ENCODE data around the gene TRPM2.

The TRPM2 gene

DNA sequence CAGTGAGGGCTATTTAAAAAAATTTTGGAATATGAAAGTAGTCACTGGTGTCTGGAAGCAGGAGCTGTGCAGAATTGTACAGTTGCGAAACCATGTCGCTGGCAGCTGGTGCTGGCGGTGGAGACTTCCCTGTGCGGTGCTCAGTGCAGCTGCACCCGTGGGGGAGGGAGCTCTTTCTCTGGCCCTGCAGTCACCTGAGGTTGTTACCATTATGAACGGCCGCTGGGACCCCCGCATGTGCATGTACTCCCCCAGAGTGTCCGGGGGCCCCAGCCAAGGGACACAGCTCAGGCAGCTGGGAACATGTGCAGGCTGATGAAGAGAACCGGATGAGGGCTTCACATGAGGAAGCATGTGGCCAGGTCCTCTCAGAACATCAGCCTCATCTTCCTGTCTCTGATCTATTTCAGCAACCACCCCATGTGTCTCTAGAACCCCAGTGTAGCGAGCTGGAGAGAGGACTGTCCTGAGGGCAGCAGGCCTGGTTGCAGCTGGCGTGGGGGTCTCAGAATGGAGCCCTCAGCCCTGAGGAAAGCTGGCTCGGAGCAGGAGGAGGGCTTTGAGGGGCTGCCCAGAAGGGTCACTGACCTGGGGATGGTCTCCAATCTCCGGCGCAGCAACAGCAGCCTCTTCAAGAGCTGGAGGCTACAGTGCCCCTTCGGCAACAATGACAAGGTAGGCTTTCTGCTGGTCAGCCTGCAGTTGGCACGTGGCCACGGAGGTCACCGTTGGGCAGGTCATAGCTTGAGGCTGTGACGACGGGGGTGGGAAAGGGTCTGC lies at the start of gene TRPM2:
TRPM2 (plus strand) TSS at position 431 of the 780 bp plus-strand sequence; CDS start at position 511, 80 bp downstream.
- peak; percentile 49 for DNase-seq (ENCODE audit: low spot score)

DNA sequence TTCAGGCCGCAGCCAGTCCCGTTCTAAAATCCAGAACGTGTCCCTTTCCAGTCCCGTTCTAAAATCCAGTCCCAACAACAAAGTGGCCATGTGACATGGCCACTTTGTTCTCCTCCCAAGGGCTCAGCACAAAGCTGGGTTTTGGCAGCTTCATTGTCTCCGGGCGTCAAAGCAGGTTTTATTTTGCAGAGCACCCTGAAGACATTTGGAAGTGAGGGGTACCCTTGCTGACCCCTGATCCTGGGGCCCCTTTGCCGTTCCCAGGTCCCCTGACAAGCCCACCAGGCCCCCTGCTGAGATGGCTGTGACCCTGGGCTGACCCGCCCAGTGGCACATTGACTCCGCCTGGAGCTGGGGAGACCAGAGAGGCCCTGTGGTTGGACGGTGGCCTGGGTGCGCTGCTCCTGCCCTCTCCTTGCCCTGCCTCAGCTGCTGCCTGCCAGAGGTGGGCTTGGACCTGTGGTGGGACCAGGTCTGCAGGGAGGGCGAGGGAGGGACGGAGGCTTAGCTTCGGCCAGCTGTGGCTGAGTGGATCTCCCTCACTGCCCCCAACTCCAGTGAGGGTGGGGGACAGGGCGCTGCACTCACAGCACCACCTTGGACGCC lies 49.3 kb upstream of the TRPM2 start:
- peak; percentile 70 for DNase-seq (ENCODE audit: low spot score)

DNA sequence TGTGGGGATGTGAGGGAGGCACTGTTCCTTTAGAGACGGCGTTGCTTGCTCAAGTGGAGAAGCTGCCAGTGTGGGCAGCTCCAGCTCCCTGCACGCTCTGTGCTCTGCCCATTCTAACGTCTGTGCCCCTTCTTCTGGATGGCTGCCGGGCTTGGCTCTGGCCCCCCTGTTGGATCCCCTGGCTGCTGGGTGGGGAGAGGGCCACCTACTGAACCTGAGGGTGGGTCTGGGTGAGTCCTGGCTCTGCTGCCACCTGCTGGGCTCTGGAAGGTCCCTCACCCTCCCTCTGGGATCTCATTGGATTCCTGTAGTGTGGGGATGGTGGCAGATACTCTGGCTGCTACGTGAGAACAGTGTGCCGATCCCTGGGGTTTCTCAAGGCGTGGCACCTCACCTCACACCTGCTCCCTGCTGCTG lies 48.5 kb upstream of the TRPM2 start:
- peak; percentile 80 for DNase-seq (ENCODE audit: low spot score)

DNA sequence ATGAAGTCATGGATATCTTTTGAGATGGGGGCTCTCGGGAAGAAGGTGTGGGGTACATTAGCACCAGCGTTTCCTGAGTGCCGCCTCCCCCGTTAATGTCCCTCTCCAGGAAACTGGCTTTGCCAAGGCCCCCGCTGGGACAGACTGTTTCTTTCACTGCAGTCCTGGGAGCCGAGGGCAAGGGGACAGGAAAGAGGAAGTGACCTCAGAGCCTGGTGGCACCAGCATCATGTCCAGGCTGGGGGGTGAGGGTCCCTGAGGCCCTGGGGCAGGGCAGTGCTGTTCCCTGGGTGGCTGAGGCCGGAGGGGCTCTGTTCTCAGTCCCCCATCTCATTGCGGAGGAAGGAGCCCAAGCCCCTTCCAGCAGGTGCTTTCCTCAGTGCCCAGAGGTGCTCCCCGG lies 47.7 kb upstream of the TRPM2 start:
- no peak for DNase-seq (ENCODE audit: low spot score)

DNA sequence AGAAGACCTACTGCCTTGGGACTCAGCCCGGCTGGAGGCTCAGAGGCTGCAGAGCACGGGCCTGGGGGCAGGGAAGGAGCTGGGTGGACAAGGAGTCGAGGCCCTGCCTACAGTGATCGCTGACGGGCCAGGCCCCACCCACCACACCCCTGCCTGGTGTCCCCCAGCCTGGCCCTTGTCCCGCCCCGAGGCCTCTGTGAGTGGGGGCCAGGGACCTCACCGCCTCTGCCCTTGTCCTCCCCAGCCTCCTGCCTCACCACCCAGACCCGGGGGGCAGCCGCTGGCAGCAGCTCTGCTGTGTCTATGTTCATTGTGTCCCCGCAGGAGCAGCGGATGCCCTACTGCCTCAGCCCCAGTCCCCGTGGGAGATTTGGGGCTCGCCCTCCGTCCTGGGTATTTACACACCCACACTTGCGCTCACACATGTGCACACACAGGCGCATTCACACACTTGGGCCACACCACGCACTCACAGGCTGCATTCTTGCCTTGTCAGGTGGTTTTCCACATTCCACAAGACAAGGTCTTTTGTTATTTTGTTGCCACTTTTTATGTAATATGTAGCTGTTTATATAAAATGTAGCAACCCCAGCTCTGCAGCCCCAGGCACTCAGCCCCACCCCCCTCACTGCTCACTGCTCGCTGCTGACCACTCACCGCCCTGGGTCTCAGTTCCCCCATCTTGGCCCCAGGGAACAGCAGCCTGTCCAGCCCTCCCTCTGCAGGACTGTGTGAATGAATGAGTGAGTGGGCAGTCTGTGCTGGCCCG lies 46.3 kb upstream of the TRPM2 start:
- no peak for DNase-seq (ENCODE audit: low spot score)

DNA sequence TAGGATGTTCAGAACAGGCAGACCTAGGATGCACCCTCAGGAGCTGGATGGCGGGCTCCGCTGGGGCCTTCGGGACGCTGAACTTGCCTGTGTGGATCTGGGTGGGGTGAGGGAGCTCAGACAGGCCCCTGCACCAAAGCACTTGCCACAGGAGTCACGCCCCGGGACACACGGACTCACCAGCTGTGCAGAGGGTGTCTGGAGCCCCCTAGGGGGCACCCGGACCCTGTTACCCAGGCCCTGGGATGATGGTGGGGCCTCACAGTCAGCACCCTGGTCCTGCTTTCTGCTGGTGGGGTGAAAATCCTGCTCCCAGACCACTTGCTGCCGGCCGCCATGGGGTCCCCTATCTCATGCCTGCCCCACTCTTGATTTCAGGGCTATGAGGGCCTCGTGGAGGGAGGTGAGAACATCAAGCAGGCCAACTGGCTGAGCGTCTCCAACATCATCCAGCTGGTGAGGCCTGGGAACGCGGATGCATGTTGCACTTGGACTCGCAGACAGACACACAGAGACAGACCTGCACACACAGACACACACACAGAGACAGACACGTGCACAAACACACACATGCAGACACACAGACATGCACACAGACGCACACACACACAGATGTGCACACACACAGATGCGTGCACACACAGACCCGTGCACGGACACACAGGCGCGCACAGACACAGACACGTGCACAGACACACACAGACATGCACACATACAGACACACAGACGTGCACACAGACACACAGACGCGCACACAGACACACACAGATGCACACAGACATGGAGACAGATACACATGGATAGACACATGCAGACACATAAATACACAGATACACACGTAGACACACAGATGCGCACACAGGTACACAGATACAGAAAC lies 42.6 kb upstream of the TRPM2 start:
- DNase-seq (ENCODE audit: low spot score) = no peak

DNA sequence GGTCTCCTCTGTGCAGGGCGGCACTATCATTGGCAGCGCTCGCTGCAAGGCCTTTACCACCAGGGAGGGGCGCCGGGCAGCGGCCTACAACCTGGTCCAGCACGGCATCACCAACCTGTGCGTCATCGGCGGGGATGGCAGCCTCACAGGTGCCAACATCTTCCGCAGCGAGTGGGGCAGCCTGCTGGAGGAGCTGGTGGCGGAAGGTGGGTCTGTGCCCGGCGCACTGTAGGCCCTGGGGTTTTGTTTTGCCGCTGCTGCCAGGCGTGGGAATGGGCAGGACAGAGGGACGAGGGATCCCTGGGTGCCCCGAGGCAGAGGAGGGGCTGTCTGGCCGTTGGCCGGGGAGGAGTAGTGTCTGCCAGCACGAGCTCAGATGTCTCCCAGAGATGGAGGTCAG lies 41.3 kb upstream of the TRPM2 start:
- DNase-seq (ENCODE audit: low spot score) = no peak

DNA sequence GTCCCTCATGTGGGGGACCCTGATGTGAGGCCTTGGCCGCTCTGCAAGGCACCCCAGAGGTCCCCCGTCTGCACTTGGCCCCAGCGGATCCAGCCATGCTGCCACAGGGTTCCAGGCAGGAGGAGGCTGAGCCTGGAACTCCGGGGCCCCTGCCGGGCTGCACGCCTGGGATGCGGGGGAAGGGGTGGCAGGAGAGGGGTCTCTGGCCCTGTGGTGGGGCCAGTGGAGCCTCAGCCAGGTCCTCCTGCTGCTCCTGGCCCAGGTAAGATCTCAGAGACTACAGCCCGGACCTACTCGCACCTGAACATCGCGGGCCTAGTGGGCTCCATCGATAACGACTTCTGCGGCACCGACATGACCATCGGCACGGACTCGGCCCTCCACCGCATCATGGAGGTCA lies 40.7 kb upstream of the TRPM2 start:
- DNase-seq (ENCODE audit: low spot score) = no peak

DNA sequence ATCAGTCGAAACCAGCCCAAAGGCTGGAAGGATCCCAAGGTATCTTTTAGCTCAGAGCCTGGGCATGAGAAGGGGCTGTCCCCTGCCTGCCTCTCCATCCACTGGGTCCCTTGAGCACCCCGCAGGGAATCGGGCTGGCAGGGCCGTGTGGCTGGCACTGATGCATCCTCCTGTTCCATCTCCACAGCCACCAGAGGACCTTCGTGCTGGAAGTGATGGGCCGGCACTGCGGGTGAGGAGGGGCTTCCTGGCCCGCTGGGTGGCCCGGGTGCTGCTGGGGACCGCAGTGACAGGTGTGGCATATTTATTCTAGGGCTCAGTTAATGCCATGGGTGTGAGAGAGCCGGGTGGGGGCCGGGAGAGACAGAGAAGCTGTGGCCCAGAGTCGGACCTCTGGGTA lies 40.0 kb upstream of the TRPM2 start:
- no peak for DNase-seq (ENCODE audit: low spot score)

DNA sequence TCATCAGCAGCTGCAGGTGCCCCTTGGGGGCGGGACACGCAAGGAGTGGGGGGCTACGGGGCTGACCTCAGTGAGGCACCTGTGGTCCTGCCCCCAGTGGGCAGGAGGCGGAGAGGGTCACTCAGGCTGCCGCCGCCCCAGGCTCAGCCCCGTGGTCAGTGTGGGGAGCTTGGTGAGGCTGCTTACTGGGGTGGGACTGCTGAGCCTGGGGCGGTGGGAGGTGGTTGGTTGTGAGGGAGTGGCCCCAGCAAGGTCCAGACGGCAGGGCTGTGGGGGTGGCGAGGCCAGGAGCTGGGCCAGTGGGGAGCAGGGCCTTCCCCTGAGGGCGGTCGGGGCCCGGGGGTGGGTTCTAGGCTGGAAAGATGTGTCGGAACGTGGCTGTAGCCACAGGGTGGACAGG lies 39.3 kb upstream of the TRPM2 start:
- no peak for DNase-seq (ENCODE audit: low spot score)

DNA sequence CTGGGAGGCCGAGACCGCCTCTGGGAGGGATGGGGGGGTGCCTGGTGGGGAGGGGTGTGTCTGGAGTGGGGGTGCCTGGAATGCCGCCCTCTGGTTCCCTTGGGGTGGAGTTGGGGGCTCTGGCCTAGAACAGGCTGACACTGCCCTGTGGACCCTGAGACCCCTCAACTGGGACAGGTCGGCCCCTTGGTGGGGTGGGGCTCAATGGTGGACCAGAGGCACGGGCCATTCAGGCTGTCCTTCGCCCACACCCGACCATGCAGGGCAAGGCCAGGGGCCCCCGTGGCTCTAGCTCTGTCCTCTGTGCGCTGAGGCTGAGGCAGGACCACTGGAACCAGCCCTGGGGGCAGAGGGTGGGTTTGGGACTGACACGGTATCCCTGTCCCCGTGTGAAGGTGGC lies 38.9 kb upstream of the TRPM2 start:
- no peak for DNase-seq (ENCODE audit: low spot score)

DNA sequence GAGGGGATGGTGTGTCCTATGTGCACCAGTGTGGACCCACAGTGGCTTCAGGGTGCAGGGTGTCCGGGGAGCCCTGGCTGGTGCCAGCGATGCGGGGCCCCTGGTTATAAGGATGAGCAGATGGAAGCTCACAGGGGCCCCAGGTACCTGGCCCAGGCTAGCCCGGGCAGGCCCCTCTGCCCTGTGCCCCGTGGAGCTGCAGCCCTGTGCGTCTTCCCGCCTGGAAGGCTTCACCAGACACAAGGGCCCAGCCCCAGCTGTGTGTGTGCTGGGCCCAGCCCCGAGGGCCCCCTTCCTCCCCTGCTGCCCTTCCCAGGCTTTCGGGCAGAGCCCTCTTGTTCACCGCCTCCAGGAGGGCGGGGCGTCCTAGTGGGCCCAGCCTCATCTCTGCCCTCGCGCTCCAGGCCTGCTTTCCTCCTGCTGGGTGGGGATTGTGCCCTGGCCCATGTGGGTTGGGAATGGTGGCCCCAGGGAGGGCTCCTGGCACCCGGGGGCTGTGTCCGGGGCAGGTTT lies 37.7 kb upstream of the TRPM2 start:
- DNase-seq (ENCODE audit: low spot score) = no peak

DNA sequence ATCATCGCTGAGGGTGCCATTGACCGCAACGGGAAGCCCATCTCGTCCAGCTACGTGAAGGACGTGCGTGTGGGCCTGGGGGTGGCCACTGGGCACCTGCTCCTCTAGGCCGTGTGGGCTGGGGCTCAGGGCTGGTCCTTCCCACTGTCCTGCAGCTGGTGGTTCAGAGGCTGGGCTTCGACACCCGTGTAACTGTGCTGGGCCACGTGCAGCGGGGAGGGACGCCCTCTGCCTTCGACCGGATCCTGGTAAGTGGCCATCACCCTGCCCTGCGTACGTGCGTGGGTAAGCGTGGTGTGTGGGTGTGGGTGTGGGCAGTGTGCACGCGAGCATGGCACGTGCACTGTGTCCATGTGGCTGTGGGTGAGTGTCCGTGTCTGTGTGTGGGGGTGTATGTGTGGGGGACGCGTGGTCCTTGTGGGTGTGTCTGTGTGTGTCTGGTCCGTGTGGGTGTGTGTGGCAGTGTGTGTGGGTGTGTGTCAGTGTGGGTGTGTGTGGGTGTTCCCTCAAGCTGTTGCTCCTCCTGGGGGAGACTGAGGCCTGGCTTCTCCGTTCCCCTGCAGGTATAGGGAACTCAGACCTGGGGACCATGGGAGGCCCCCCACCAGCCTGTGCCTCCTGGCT lies 37.0 kb upstream of the TRPM2 start:
- no peak for DNase-seq (ENCODE audit: low spot score)

DNA sequence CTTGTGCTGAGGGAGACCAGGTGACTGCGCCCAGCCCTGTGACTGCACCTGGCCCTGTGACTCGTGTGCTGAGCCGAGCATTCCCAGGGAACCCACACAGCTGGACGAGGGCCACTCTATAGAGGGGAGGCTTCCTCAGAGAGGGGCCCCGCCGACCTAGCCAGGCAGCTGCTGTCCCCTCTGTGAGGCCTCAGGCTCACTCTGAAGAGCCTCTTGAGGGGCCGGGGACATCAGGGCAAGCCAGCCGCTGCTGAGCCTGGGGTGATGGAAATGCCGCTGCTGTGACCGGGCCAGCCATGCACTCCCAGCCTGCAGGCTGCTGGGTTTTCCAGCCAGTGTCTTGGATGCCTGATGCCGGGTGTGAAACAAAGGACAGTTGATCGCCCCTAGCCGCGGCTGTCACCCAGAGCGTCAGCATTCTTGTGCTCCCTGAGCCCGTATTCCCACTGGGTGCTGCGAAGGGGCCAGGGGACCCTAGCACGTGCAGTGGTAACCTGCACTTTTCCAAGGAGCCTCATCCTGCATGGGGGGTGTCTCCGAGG lies 36.1 kb upstream of the TRPM2 start:
- DNase-seq (ENCODE audit: low spot score) = peak; percentile 80

DNA sequence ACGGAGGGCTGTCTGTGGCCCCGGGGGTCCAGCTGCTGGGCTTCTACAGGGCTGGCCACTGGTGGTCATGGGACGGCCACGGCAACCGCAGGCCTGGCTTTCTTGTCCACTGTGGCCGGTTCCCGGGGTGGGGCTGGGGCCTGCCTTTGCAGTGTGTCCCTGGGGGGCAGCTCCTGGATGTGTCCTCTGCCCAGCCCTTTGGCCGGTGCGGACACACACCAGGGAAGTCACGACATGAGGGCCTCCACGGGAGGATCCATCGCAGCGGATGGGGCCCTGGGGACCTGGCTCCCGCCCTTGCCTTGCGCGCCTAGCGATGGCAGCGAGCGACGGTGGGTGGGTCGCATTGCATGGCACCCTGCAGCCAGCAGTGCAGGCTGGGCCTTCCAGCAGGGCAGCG lies 35.5 kb upstream of the TRPM2 start:
- DNase-seq (ENCODE audit: low spot score) = no peak

DNA sequence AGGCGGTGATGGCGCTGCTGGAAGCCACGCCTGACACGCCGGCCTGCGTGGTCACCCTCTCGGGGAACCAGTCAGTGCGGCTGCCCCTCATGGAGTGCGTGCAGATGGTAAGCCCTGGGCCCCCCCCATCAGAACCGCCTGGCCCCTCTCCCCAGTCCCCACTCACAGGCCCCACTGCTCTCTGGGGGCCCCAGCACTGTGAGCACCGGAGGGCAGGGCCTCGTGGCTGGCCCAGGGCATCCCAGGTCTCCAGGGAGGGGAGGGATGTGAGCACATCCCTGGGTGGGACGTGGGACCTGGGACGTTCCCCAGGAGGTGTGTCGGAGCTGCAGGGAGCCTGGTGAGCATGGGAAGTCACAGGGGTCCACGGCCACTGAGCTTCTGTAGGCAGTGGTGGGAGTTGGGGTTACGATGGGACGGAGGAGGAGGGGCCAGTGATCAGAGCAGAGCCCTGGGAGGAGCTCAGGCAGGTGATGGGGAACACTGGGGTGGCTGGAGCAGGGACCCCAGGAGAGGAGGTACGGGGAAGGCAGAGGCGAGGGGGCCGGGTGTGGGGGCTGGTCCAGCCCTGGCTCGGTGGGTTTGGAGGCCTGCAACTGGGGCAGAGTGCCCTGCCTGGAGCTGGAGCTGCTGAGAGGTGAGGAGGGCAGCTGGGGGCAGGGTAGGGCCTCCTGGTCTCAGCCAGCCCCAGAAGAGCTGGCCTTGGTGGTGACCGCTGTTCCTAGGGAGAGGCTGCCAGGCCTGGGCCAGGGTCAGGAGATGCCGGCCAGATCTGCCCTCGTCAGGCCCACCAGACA lies 34.7 kb upstream of the TRPM2 start:
- DNase-seq (ENCODE audit: low spot score) = no peak

DNA sequence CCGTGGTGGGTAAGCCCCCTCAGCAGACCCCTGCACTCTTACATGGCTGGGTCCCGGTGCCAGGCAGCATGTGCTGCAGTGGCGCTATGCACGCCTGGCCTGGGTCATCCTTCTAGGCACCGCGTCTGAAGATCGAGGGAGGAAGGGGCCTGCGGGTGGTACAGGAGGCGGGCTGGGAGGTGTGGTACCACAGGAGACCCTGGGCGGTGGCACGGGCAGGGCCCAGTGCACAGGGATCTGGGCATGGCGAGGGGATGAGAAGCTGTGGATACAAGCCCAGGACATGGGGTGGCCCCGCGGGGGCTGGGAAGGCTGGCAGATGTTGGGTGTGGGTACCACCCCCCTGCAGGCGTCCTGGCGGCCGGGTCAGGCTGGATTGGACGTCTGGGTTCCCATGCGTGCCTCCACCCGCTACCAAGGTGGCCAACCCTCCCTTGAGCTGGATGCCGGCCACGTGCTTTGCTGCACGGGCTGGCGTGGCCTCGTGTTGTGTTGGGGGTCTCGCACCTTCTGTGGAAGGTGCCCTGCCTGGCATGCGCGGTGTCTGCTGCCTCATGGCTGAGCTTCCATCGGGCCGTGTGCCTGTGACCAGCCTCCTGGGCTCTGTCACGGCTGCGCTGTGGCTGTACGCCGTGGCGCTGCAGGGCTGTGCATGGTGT lies 33.9 kb upstream of the TRPM2 start:
- no peak for DNase-seq (ENCODE audit: low spot score)

DNA sequence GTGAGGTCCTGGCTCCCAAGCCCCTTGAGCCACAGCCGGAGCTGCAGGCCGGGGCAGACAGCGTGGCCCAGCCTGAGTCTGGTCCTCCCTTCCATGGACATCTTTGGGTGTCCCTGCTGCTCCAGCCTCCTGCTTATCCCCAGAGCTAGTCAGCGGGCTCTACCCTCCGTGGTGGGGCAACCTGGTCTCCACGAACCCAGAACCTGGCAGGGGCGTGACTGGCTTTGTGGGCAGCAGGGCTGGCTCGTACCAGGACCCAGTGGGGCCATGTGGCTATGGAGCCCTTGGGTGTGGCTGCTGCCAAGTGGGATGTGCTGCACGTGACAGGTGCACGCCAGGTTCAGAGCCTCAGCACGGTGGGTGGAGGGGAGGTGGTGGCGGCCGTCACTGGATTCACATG lies 32.6 kb upstream of the TRPM2 start:
- DNase-seq (ENCODE audit: low spot score) = no peak

DNA sequence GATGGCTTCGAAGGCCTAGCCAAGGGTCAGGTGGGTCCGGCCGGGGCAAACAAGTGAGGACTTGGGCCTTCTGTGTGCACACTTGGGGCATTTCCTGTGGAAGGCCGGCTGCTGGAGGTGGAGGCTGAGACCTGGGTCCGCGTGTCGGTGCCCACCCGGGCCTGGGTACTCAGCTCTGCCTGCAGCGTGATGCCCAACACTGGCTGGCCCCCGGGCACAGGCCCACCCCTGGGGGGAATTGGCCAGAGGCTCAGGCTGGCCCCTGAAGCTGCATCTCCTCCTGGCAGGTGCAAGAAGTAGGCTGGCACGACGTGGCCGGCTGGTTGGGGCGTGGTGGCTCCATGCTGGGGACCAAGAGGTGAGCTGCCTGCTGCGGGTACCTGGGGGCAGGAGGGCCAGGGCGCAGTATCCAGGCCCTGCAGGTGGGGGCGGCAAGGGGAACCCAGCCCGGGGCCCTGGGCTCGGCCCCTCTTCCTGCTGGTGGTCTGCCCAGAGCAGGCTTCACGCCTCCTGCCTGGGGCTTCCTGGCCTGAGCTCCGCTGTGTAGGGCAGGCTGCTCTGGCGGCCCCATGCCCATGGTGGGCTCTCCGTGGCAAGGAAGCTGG lies 31.5 kb upstream of the TRPM2 start:
- no peak for DNase-seq (ENCODE audit: low spot score)
